Measurements from ENCODE around the gene LNPEP.
"Not testable (repeated sequence)": the region's sequence is repeated elsewhere in the genome, so short reads cannot be mapped to it uniquely, and the experiment has no call there.

The LNPEP gene

GRCh38 chr5:96928931-96929708 is 6.8 kb upstream of the LNPEP start:
- H4K8ac ChIP-seq (ENCODE audit: low read depth, low read length) = no peak overlapping the region
- H2AK5ac ChIP-seq (ENCODE audit: low read depth, low read length) = no peak overlapping the region
- no CpG with 5 or more reads among the region's 7 CpGs for WGBS, 2 donors (ENCODE audit: extremely low coverage in 2 of 2, insufficient read length in 2 of 2, insufficient replicate concordance in 1 of 2)
- no peak overlapping the region for H3K9ac ChIP-seq (ENCODE audit: low read depth, low read length, poor library complexity)
- no peak overlapping the region for H2BK5ac ChIP-seq (ENCODE audit: low read length)
- DNase-seq (ENCODE audit: low spot score) = no peak
- H2AFZ ChIP-seq (ENCODE audit: low read length) = no peak overlapping the region
- no peak overlapping the region for H3K4me2 ChIP-seq (ENCODE audit: insufficient read depth, low read length, poor library complexity, severe bottlenecking)
- H3K4ac ChIP-seq (ENCODE audit: low read length) = no peak overlapping the region
- no peak overlapping the region for H2BK12ac ChIP-seq (ENCODE audit: low read length)
- H2BK120ac ChIP-seq (ENCODE audit: low read depth, low read length) = no peak overlapping the region
- no peak overlapping the region for H3K27ac ChIP-seq (replicated peaks; ENCODE audit: low read length)
- no peak overlapping the region for H2BK15ac ChIP-seq (ENCODE audit: low read length)
- no peak overlapping the region for H3K14ac ChIP-seq (ENCODE audit: low read length)
- H3K79me1 ChIP-seq (ENCODE audit: low read depth, low read length) = no peaks in the 10 kb centered on the region
- H3K23ac ChIP-seq (ENCODE audit: low read depth, low read length, poor library complexity) = no peak overlapping the region
- H3K18ac ChIP-seq (ENCODE audit: low read length) = no peak overlapping the region
- H3K4me1 ChIP-seq (ENCODE audit: control insufficient read depth in 2 of 2, insufficient read depth in 1 of 2, low read depth in 1 of 2, low read length in 2 of 2) = peaks cover under 1 to 9% of the 10 kb centered on the region in 2 donors
- no peaks in the 10 kb centered on the region for H3K36me3 ChIP-seq (replicated peaks in 1 of 2; ENCODE audit: control insufficient read depth in 2 of 2, insufficient read depth in 2 of 2, low read length in 2 of 2)
- no peaks in the 10 kb centered on the region for H3K9me3 ChIP-seq (replicated peaks in 1 of 2; ENCODE audit: control insufficient read depth in 2 of 2, insufficient read depth in 1 of 2, low read depth in 1 of 2, low read length in 2 of 2)
- no peak overlapping the region for H4K91ac ChIP-seq (ENCODE audit: low read depth, low read length, poor library complexity)
- H3K27me3 ChIP-seq (ENCODE audit: control insufficient read depth in 3 of 3, insufficient read depth in 3 of 3, low read depth in 1 of 3, low read length in 3 of 3) = no peaks in the 10 kb centered on the region
- no peak overlapping the region for H3K4me3 ChIP-seq (ENCODE audit: low read length in 2 of 2)

- no peak overlapping the region for H2BK120ac ChIP-seq (ENCODE audit: low read depth, low read length)
- no peak overlapping the region for H3K18ac ChIP-seq (ENCODE audit: low read length)
- H4K91ac ChIP-seq (ENCODE audit: low read depth, low read length, poor library complexity) = no peak overlapping the region
- H2BK12ac ChIP-seq (ENCODE audit: low read length) = no peak overlapping the region
- no peak overlapping the region for H2BK5ac ChIP-seq (ENCODE audit: low read length)
- no peak overlapping the region for H3K9ac ChIP-seq (ENCODE audit: low read depth, low read length, poor library complexity)
- H3K27ac ChIP-seq (replicated peaks; ENCODE audit: low read length) = no peak overlapping the region
- DNase-seq (ENCODE audit: low spot score) = no peak
- H2AFZ ChIP-seq (ENCODE audit: low read length) = no peak overlapping the region
- no peak overlapping the region for H2BK15ac ChIP-seq (ENCODE audit: low read length)
- peak overlapping the region; percentile 30 for H3K4ac ChIP-seq (ENCODE audit: low read length)
- no peaks in the 10 kb centered on the region for H3K79me1 ChIP-seq (ENCODE audit: low read depth, low read length)
- no peak overlapping the region for H3K23ac ChIP-seq (ENCODE audit: low read depth, low read length, poor library complexity)
- no peak overlapping the region for H3K14ac ChIP-seq (ENCODE audit: low read length)
- H3K9me3 ChIP-seq (replicated peaks in 1 of 2; ENCODE audit: control insufficient read depth in 2 of 2, insufficient read depth in 1 of 2, low read depth in 1 of 2, low read length in 2 of 2) = no peaks in the 10 kb centered on the region
- H2AK5ac ChIP-seq (ENCODE audit: low read depth, low read length) = no peak overlapping the region
- no peak overlapping the region for H3K4me2 ChIP-seq (ENCODE audit: insufficient read depth, low read length, poor library complexity, severe bottlenecking)
- WGBS, 2 donors (ENCODE audit: extremely low coverage in 2 of 2, insufficient read length in 2 of 2, insufficient replicate concordance in 1 of 2) = no CpG with 5 or more reads among the region's 3 CpGs
- H3K27me3 ChIP-seq (ENCODE audit: control insufficient read depth in 3 of 3, insufficient read depth in 3 of 3, low read depth in 1 of 3, low read length in 3 of 3) = no peaks in the 10 kb centered on the region
- H3K4me3 ChIP-seq (ENCODE audit: low read length in 2 of 2) = no peak overlapping the region
- H3K4me1 ChIP-seq (ENCODE audit: control insufficient read depth in 2 of 2, insufficient read depth in 1 of 2, low read depth in 1 of 2, low read length in 2 of 2) = peaks cover 3 to 6% of the 10 kb centered on the region in 2 donors
- no peak overlapping the region for H4K8ac ChIP-seq (ENCODE audit: low read depth, low read length)
- no peaks in the 10 kb centered on the region for H3K36me3 ChIP-seq (replicated peaks in 1 of 2; ENCODE audit: control insufficient read depth in 2 of 2, insufficient read depth in 2 of 2, low read length in 2 of 2)
Observed at GRCh38 chr5:96930058-96930457, 5.8 kb upstream of the LNPEP start.

- H4K8ac ChIP-seq (ENCODE audit: low read depth, low read length) = no peak overlapping the region
- H3K36me3 ChIP-seq (replicated peaks in 1 of 2; ENCODE audit: control insufficient read depth in 2 of 2, insufficient read depth in 2 of 2, low read length in 2 of 2) = no peaks in the 10 kb centered on the region
- no peaks in the 10 kb centered on the region for H3K27me3 ChIP-seq (ENCODE audit: control insufficient read depth in 3 of 3, insufficient read depth in 3 of 3, low read depth in 1 of 3, low read length in 3 of 3)
- H3K4me3 ChIP-seq (ENCODE audit: low read length in 2 of 2) = no peak overlapping the region
- no peak overlapping the region for H2AK5ac ChIP-seq (ENCODE audit: low read depth, low read length)
- peaks cover 3 to 6% of the 10 kb centered on the region in 2 donors for H3K4me1 ChIP-seq (ENCODE audit: control insufficient read depth in 2 of 2, insufficient read depth in 1 of 2, low read depth in 1 of 2, low read length in 2 of 2)
- H3K79me1 ChIP-seq (ENCODE audit: low read depth, low read length) = no peaks in the 10 kb centered on the region
- no peak overlapping the region for H3K4ac ChIP-seq (ENCODE audit: low read length)
- H2BK5ac ChIP-seq (ENCODE audit: low read length) = no peak overlapping the region
- no peak overlapping the region for H3K4me2 ChIP-seq (ENCODE audit: insufficient read depth, low read length, poor library complexity, severe bottlenecking)
- H3K14ac ChIP-seq (ENCODE audit: low read length) = no peak overlapping the region
- no peak for DNase-seq (ENCODE audit: low spot score)
- H4K91ac ChIP-seq (ENCODE audit: low read depth, low read length, poor library complexity) = no peak overlapping the region
- no CpG with 5 or more reads among the region's 3 CpGs for WGBS, 2 donors (ENCODE audit: extremely low coverage in 2 of 2, insufficient read length in 2 of 2, insufficient replicate concordance in 1 of 2)
- no peak overlapping the region for H2BK120ac ChIP-seq (ENCODE audit: low read depth, low read length)
- no peak overlapping the region for H2BK15ac ChIP-seq (ENCODE audit: low read length)
- no peak overlapping the region for H3K18ac ChIP-seq (ENCODE audit: low read length)
- H2AFZ ChIP-seq (ENCODE audit: low read length) = no peak overlapping the region
- H3K23ac ChIP-seq (ENCODE audit: low read depth, low read length, poor library complexity) = no peak overlapping the region
- no peak overlapping the region for H3K9ac ChIP-seq (ENCODE audit: low read depth, low read length, poor library complexity)
- H3K9me3 ChIP-seq (replicated peaks in 1 of 2; ENCODE audit: control insufficient read depth in 2 of 2, insufficient read depth in 1 of 2, low read depth in 1 of 2, low read length in 2 of 2) = no peaks in the 10 kb centered on the region
- H2BK12ac ChIP-seq (ENCODE audit: low read length) = no peak overlapping the region
- H3K27ac ChIP-seq (replicated peaks; ENCODE audit: low read length) = no peak overlapping the region
Observed at GRCh38 chr5:96930589-96930988, 5.3 kb upstream of the LNPEP start.

- H2BK5ac ChIP-seq (ENCODE audit: low read length); H4K91ac ChIP-seq (ENCODE audit: low read depth, low read length, poor library complexity); H3K14ac ChIP-seq (ENCODE audit: low read length); H3K4me1 ChIP-seq (ENCODE audit: control insufficient read depth in 2 of 2, insufficient read depth in 1 of 2, low read depth in 1 of 2, low read length in 2 of 2); H3K23ac ChIP-seq (ENCODE audit: low read depth, low read length, poor library complexity); H3K9me3 ChIP-seq (replicated peaks in 1 of 2; ENCODE audit: control insufficient read depth in 2 of 2, insufficient read depth in 1 of 2, low read depth in 1 of 2, low read length in 2 of 2); H2AK5ac ChIP-seq (ENCODE audit: low read depth, low read length); H2BK120ac ChIP-seq (ENCODE audit: low read depth, low read length); H2BK12ac ChIP-seq (ENCODE audit: low read length); H3K27ac ChIP-seq (replicated peaks; ENCODE audit: low read length); H2AFZ ChIP-seq (ENCODE audit: low read length); H3K79me1 ChIP-seq (ENCODE audit: low read depth, low read length); H3K4ac ChIP-seq (ENCODE audit: low read length); H4K8ac ChIP-seq (ENCODE audit: low read depth, low read length); DNase-seq (ENCODE audit: low spot score); H3K4me3 ChIP-seq (ENCODE audit: low read length in 2 of 2); H2BK15ac ChIP-seq (ENCODE audit: low read length); H3K36me3 ChIP-seq (replicated peaks in 1 of 2; ENCODE audit: control insufficient read depth in 2 of 2, insufficient read depth in 2 of 2, low read length in 2 of 2); H3K9ac ChIP-seq (ENCODE audit: low read depth, low read length, poor library complexity); H3K4me2 ChIP-seq (ENCODE audit: insufficient read depth, low read length, poor library complexity, severe bottlenecking); H3K18ac ChIP-seq (ENCODE audit: low read length); H3K27me3 ChIP-seq (ENCODE audit: control insufficient read depth in 3 of 3, insufficient read depth in 3 of 3, low read depth in 1 of 3, low read length in 3 of 3): not testable (repeated sequence)
- WGBS, 2 donors (ENCODE audit: extremely low coverage in 2 of 2, insufficient read length in 2 of 2, insufficient replicate concordance in 1 of 2) = no CpG with 5 or more reads among the region's 2 CpGs
Observed at GRCh38 chr5:96931037-96931436, 4.8 kb upstream of the LNPEP start.

Data from neuronal stem cell (in vitro differentiated cells).